WTC11 (cell line): ENCODE results near the gene RASGRF2.

Experiments
- AFF4 ChIP-seq: sonication (generic); formaldehyde crosslinking; IDR thresholded peaks from 2 replicates; pipeline ENCODE4 v1.8.1; 2023; ENCODE audit warnings: mild to moderate bottlenecking, missing genetic modification reagents, borderline replicate concordance
- CREB1 ChIP-seq: sonication (generic); formaldehyde crosslinking; IDR thresholded peaks from 2 replicates; pipeline ENCODE4 v1.8.0; 2023; ENCODE audit warnings: mild to moderate bottlenecking, missing genetic modification reagents
- E2F4 ChIP-seq: sonication (generic); formaldehyde crosslinking; IDR thresholded peaks from 2 replicates; pipeline ENCODE4 v1.8.1; 2022; ENCODE audit warnings: low read depth, mild to moderate bottlenecking, moderate library complexity, missing genetic modification reagents, borderline replicate concordance
- HMGXB4 ChIP-seq: sonication (generic); formaldehyde crosslinking; IDR thresholded peaks from 2 replicates; pipeline ENCODE4 v1.8.1; 2023; ENCODE audit warnings: mild to moderate bottlenecking, moderate library complexity, missing genetic modification reagents
- KAT7 ChIP-seq: sonication (generic); formaldehyde crosslinking; IDR thresholded peaks from 2 replicates; pipeline ENCODE4 v1.8.1; 2023; ENCODE audit warnings: missing genetic modification reagents, mild to moderate bottlenecking, borderline replicate concordance
- RELA ChIP-seq: sonication (generic); formaldehyde crosslinking; IDR thresholded peaks from 2 replicates; pipeline ENCODE4 v1.8.1; 2022; ENCODE audit warnings: missing genetic modification reagents, mild to moderate bottlenecking, borderline replicate concordance
- SMAD4 ChIP-seq: sonication (generic); formaldehyde crosslinking; IDR thresholded peaks from 2 replicates; pipeline ENCODE4 v1.8.0; 2022; ENCODE audit warnings: mild to moderate bottlenecking, missing genetic modification reagents
- USF2 ChIP-seq: sonication (generic); formaldehyde crosslinking; IDR thresholded peaks from 2 replicates; pipeline ENCODE4 v1.8.1; 2023; ENCODE audit warnings: mild to moderate bottlenecking, missing genetic modification reagents, moderate library complexity
- ZNF121 ChIP-seq: sonication (generic); formaldehyde crosslinking; IDR thresholded peaks from 2 replicates; pipeline ENCODE4 v1.8.0; 2023; ENCODE audit warnings: missing genetic modification reagents
- ZNF138 ChIP-seq: sonication (generic); formaldehyde crosslinking; conservative IDR thresholded peaks from 2 replicates; pipeline ENCODE4 v1.8.1; 2022; ENCODE audit warnings: mild to moderate bottlenecking, moderate library complexity, missing genetic modification reagents
- ZNF232 ChIP-seq: sonication (generic); formaldehyde crosslinking; IDR thresholded peaks from 2 replicates; pipeline ENCODE4 v1.8.0; 2022; ENCODE audit warnings: mild to moderate bottlenecking, missing genetic modification reagents
- TF ChIP-seq, protein P1 (sequence below): fragments of 200-600 bp; IDR thresholded peaks from 2 replicates; pipeline ENCODE4 v1.8.0; 2022; ENCODE audit warnings: antibody characterized with exemption
- TF ChIP-seq, protein P2 (sequence below): sonication (generic); formaldehyde crosslinking; IDR thresholded peaks from 2 replicates; pipeline ENCODE4 v1.8.0; 2022; ENCODE audit warnings: mild to moderate bottlenecking, missing genetic modification reagents

GRCh38 chr5:80919678-80920196, 40.4 kb upstream of the RASGRF2 start:
- TF ChIP-seq, protein P1, sequence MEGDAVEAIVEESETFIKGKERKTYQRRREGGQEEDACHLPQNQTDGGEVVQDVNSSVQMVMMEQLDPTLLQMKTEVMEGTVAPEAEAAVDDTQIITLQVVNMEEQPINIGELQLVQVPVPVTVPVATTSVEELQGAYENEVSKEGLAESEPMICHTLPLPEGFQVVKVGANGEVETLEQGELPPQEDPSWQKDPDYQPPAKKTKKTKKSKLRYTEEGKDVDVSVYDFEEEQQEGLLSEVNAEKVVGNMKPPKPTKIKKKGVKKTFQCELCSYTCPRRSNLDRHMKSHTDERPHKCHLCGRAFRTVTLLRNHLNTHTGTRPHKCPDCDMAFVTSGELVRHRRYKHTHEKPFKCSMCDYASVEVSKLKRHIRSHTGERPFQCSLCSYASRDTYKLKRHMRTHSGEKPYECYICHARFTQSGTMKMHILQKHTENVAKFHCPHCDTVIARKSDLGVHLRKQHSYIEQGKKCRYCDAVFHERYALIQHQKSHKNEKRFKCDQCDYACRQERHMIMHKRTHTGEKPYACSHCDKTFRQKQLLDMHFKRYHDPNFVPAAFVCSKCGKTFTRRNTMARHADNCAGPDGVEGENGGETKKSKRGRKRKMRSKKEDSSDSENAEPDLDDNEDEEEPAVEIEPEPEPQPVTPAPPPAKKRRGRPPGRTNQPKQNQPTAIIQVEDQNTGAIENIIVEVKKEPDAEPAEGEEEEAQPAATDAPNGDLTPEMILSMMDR = no peak
- TF ChIP-seq, protein P2, sequence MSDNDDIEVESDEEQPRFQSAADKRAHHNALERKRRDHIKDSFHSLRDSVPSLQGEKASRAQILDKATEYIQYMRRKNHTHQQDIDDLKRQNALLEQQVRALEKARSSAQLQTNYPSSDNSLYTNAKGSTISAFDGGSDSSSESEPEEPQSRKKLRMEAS (CRISPR knock-in tag) = no peak
- TF ChIP-seq AFF4 (CRISPR knock-in tag) (no peak), USF2 (CRISPR knock-in tag) (no peak), ZNF138 (CRISPR knock-in tag) (no peak), ZNF121 (CRISPR knock-in tag) (no peak), SMAD4 (no peak), CREB1 (CRISPR knock-in tag) (no peak), E2F4 (no peak), HMGXB4 (CRISPR knock-in tag) (no peak), ZNF232 (CRISPR knock-in tag) (no peak), RELA (CRISPR knock-in tag) (no peak), KAT7 (CRISPR knock-in tag) (no peak)
